Pancreas (tissue), 10 donors: ENCODE results near the gene CDH13. TPM values are rescaled to one million over a fixed set of nuclear protein-coding genes. Genes with fewer than 3 reads are reported as not detected.

Experiments used
- ATAC-seq, 4 donors: fragments of 200-7000 bp; cut with Tn5 transposase; one replicate each; pipeline versions ENCODE4 v1.8.0 to v1.9.1; 2020; ENCODE audit warnings: mild to moderate bottlenecking in 4 of 4, moderate library complexity in 4 of 4
- DNase-seq, 6 donors: peaks; one replicate each; pipeline ENCODE4 v3.0.0-alpha.2; 2020
- FAIRE-seq: peaks from 2 replicates; lab custom pipeline; 2012; peaks lifted over from hg19 to GRCh38; lab: Jason Lieb, UNC
- H3K27ac ChIP-seq, 4 donors: fragments of 200-600 bp; sonication (generic); 1 replicate in 3 of 4; 2 replicates in 1 of 4; pipeline versions ENCODE4 v1.5.0 to v1.8.0; 2020
- H3K27me3 ChIP-seq, 4 donors: fragments of 200-600 bp; one replicate each; pipeline ENCODE4 v1.8.0; 2021
- H3K36me3 ChIP-seq, 3 donors: fragments of 200-600 bp; sonication (generic) in 1 of 3; one replicate each; pipeline versions ENCODE4 v1.5.0 to v1.8.0; 2020 to 2021
- H3K4me1 ChIP-seq, 3 donors: fragments of 200-600 bp; one replicate each; pipeline ENCODE4 v1.8.0; 2021
- H3K4me3 ChIP-seq, 4 donors: fragments of 200-600 bp; sonication (generic) in 2 of 4; one replicate each; pipeline versions ENCODE4 v1.5.0 to v1.8.0; 2020 to 2021
- H3K9me3 ChIP-seq, 4 donors: fragments of 200-600 bp; one replicate each; pipeline ENCODE4 v1.8.0; 2021
- CTCF ChIP-seq, 4 donors: fragments of 200-600 bp; sonication (generic) in 3 of 4; IDR thresholded peaks; one replicate each; pipeline versions ENCODE4 v1.5.0 to v1.8.0; 2021; ENCODE audit warnings: antibody characterized with exemption in 4 of 4
- WGBS, 2 donors: extraction: QIAGEN DNeasy Blood & Tissue Kit; methylation state at CpG; one replicate each; pipeline ENCODE4 v1.1.7; 2013; 5-methylcytosine and 5-hydroxymethylcytosine counted together
- intact Hi-C, 3 donors: fragments of 100-400 bp; cut with DNase I; formaldehyde crosslinking; loops; one replicate each; pipeline versions ENCODE4 v1.11.1 to v1.14.2; 2022
- polyA plus RNA-seq, 2 donors: library from polyadenylated mRNA; stranded (reverse); fragments of 200-250 nt; gene quantifications; one replicate each; pipeline ENCODE4 v1.2.3, GENCODE V29; 2013
- total RNA-seq, 6 donors: library from RNA; stranded (reverse); fragmentation: NEBNext Ultra II Directional in 4 of 6; extraction: Animal tissue kit (Norgen Biotek cat#: 25700) in 4 of 6; gene quantifications; one replicate each; pipeline versions ENCODE4 v1.2.1 to v1.2.4, GENCODE V29; 2021 to 2023
- donor health status: healthy with polysubstance abuse.
- donor health status: DM: no; HTN: no; CAD: no; lungs with moderate emphysema.
- donor health status: DM: no; HTN: no; CAD: no.
- donor health status: control.
- donor health status: control.
- donor health status: Bipolar disorder and iron deficiency.
- donor health status: DM: yes; HTN: yes; CAD: no.
- donor health status: DM: no; HTN: no; CAD: no.
- donor health status: DM: no; HTN: no; CAD: no.
- donor health status: DM: yes; HTN: yes; CAD: no.

CDH13 gene
- total and polyA plus RNA-seq, 8 donors: 0.12 to 1.0 (median 0.37) TPM

GRCh38 chr16:83013071-83013470 is 386.3 kb downstream of the CDH13 start:
- Histone ChIP-seq H3K4me3 (no peak overlapping the region), H3K36me3 (no peaks in the 10 kb centered on the region), H3K9me3 (no peaks in the 10 kb centered on the region), H3K4me1 (no peaks in the 10 kb centered on the region), H3K27me3 (peaks cover 0 to 6% (median 0%) of the 10 kb centered on the region in 4 donors), H3K27ac (no peak overlapping the region)
- FAIRE-seq: no peak
- DNase-seq: no peak
- intact Hi-C loops: no loop called here
- 58 to 64% methylated on average over 4 of the region's 4 CpGs for WGBS, 2 donors
- TF ChIP-seq CTCF (IDR thresholded peaks at IDR 0.05): no peak
- ATAC-seq: no peak

- no peaks in the 10 kb centered on the region for H3K27me3 ChIP-seq
- 79 to 86% methylated on average over 6 of the region's 6 CpGs for WGBS, 2 donors
- no peaks in the 10 kb centered on the region for H3K36me3 ChIP-seq
- DNase-seq: no peak
- no peaks in the 10 kb centered on the region for H3K4me1 ChIP-seq
- no peak overlapping the region for H3K4me3 ChIP-seq
- no peak for TF ChIP-seq CTCF (IDR thresholded peaks at IDR 0.05)
- H3K9me3 ChIP-seq: no peaks in the 10 kb centered on the region
- FAIRE-seq: no peak
- no peak overlapping the region for H3K27ac ChIP-seq
- ATAC-seq: no peak
- intact Hi-C loops: no loop called here
Observed at GRCh38 chr16:83019963-83020362, 393.2 kb downstream of the CDH13 start.

GRCh38 chr16:83021045-83021444 is 394.3 kb downstream of the CDH13 start:
- Histone ChIP-seq H3K4me3 (no peak overlapping the region), H3K27ac (no peak overlapping the region), H3K27me3 (no peaks in the 10 kb centered on the region), H3K4me1 (no peaks in the 10 kb centered on the region), H3K36me3 (no peaks in the 10 kb centered on the region), H3K9me3 (no peaks in the 10 kb centered on the region)
- no peak for ATAC-seq
- 72 to 74% methylated on average over 6 of the region's 6 CpGs for WGBS, 2 donors
- no peak for DNase-seq
- intact Hi-C loops: no loop called here
- FAIRE-seq: no peak
- TF ChIP-seq CTCF (IDR thresholded peaks at IDR 0.05): no peak

- 67 to 68% methylated on average over 3 of the region's 3 CpGs for whole genome bisulfite sequencing, 2 donors
- H3K4me1 ChIP-seq: no peaks in the 10 kb centered on the region
- DNase-seq (no peak), FAIRE-seq (no peak), ATAC-seq (no peak)
- no peaks in the 10 kb centered on the region for H3K9me3 ChIP-seq
- H3K4me3 ChIP-seq: no peak overlapping the region
- no peaks in the 10 kb centered on the region for H3K36me3 ChIP-seq
- intact Hi-C loops: no loop called here
- H3K27me3 ChIP-seq: no peaks in the 10 kb centered on the region
- H3K27ac ChIP-seq: no peak overlapping the region
- no peak for TF ChIP-seq CTCF (IDR thresholded peaks at IDR 0.05)
Observed at GRCh38 chr16:83021746-83022145, 395.0 kb downstream of the CDH13 start.

GRCh38 chr16:83023011-83023410 is 396.2 kb downstream of the CDH13 start:
- Histone ChIP-seq H3K9me3 (no peaks in the 10 kb centered on the region), H3K27me3 (no peaks in the 10 kb centered on the region), H3K27ac (no peak overlapping the region), H3K4me1 (no peaks in the 10 kb centered on the region), H3K36me3 (no peaks in the 10 kb centered on the region), H3K4me3 (no peak overlapping the region)
- no peak for ATAC-seq
- 59 to 63% methylated on average over 4 of the region's 4 CpGs for WGBS, 2 donors
- intact Hi-C loops: no loop called here
- no peak for DNase-seq
- no peak for FAIRE-seq
- TF ChIP-seq CTCF (IDR thresholded peaks at IDR 0.05): no peak
